Stimulated activated CD8-positive, alpha-beta memory T cell treated with anti-CD3 and anti-CD28 coated beads, Interleukin-12 subunit alpha, Interleukin-12 subunit beta, amount 100 ng/mL, for 4 hours (primary cell): Measurements from ENCODE around the gene LHX1.

Experiments used
- DNase-seq: peaks from one replicate; pipeline ENCODE4 v3.0.0-alpha.2; 2020; ENCODE audit warnings: low read depth

Gene LHX1

GRCh38 chr17:36939052-36939801 is 2.0 kb downstream of the LHX1 start:
- DNase-seq, result no peak

GRCh38 chr17:36939802-36940312 is 2.6 kb downstream of the LHX1 start:
- DNase-seq, result no peak

GRCh38 chr17:36940313-36941264 is 3.3 kb downstream of the LHX1 start:
- no peak for DNase-seq

GRCh38 chr17:36941265-36942010 is 4.2 kb downstream of the LHX1 start:
- no peak for DNase-seq

- no peak for DNase-seq
Observed at GRCh38 chr17:36942019-36942599, 4.8 kb downstream of the LHX1 start.

GRCh38 chr17:36942631-36943125 is 5.4 kb downstream of the LHX1 start:
- DNase-seq, result no peak

GRCh38 chr17:36943250-36944191 is 6.2 kb downstream of the LHX1 start:
- DNase-seq, result no peak

- DNase-seq, result no peak
Observed at GRCh38 chr17:36944553-36944952, 7.3 kb downstream of the LHX1 start.

GRCh38 chr17:36945140-36945539 is 7.9 kb downstream of the LHX1 start:
- DNase-seq, result no peak

GRCh38 chr17:36945959-36946725 is 8.9 kb downstream of the LHX1 start:
- no peak for DNase-seq

- DNase-seq, result no peak
Observed at GRCh38 chr17:36946726-36947091, 9.4 kb downstream of the LHX1 start.

- no peak for DNase-seq
Observed at GRCh38 chr17:36947922-36948716, 10.8 kb downstream of the LHX1 start.

GRCh38 chr17:36948717-36949460 is 11.6 kb downstream of the LHX1 start, which contains the start of gene AATF:
AATF (plus strand) TSS chr17:36948954; CDS start chr17:36949126, 172 bp downstream.
- DNase-seq, result peak; percentile 93

- DNase-seq, result no peak
Observed at GRCh38 chr17:36949461-36949927, 12.2 kb downstream of the LHX1 start.

GRCh38 chr17:36950027-36950426 is 12.8 kb downstream of the LHX1 start:
- DNase-seq, result no peak

GRCh38 chr17:36951084-36951789 is 14.0 kb downstream of the LHX1 start:
- no peak for DNase-seq

- DNase-seq, result no peak
Observed at GRCh38 chr17:36971508-36971907, 34.2 kb downstream of the LHX1 start.
